Neuron (in vitro differentiated cells): Measurements from ENCODE around the gene ZNF219.

ENCODE experiments used
- H2AFZ ChIP-seq: one replicate; pipeline ENCODE4 v1.6.1; 2013; ENCODE audit warnings: low read depth, mild to moderate bottlenecking, inconsistent platforms, low read length, moderate library complexity
- H3K27me3 ChIP-seq: one replicate; pipeline ENCODE4 v1.6.1; 2013; ENCODE audit warnings: low read length; ENCODE audit not compliant: insufficient read depth
- H3K36me3 ChIP-seq: one replicate; pipeline ENCODE4 v1.6.1; 2013; ENCODE audit warnings: low read length; ENCODE audit not compliant: insufficient read depth
- H3K4me1 ChIP-seq: one replicate; pipeline ENCODE4 v1.6.1; 2013; ENCODE audit warnings: low read length; ENCODE audit not compliant: insufficient read depth
- H3K4me3 ChIP-seq: 2 replicates; pipeline ENCODE4 v1.5.1; 2013; ENCODE audit warnings: mild to moderate bottlenecking, low read length, moderate library complexity
- H3K9me3 ChIP-seq: one replicate; pipeline ENCODE4 v1.6.1; 2013; ENCODE audit warnings: low read length

Gene ZNF219

GRCh38 chr14:21107283-21107800 is 8.9 kb upstream of the ZNF219 start:
- Histone ChIP-seq H3K4me1 (peaks cover 28% of the 10 kb centered on the region), H3K27me3 (no peaks in the 10 kb centered on the region), H3K36me3 (no peaks in the 10 kb centered on the region), H3K4me3 (no peak overlapping the region), H2AFZ (peak overlapping the region; percentile 76), H3K9me3 (no peaks in the 10 kb centered on the region)

DNA sequence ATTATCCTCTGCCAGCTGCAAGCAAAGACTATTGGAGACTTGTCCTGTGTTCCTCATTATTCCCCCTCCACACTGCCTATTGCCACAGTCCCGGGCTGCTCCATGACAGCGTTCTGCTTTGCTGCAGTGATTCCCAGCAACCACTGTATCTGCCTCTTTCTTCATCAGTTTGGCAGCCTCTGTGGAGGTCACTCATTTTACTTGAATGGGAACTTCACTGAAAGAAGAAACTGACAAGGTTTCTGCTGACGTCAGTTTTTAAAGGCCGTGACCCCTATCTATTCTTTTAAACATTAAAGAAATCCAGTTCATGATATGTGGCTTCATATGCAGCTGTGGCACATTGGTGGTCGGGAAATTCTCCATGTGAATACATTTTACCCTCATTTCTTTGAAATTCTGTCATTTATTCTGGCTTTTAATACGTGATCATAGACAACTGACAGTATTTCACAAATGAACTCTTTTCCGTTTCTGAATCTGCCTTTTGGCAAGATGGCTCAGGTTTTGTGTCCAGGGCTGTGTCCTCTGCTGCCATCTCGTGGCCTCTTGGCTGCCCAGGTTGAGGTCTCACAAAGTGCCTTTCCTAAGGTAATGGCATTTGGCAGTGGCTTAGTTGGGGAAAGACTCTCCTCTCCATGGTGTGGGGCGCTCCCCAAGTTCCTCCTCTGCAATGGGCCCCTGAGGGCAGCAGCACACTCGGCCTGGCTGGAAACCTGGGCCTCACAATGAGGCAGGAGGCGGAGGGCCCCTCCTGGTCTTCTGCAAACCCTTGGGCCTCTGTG is 8.2 kb upstream of the ZNF219 start:
- no peaks in the 10 kb centered on the region for H3K36me3 ChIP-seq
- H3K4me3 ChIP-seq: peak overlapping the region; percentile 42
- peaks cover 29% of the 10 kb centered on the region for H3K4me1 ChIP-seq
- H3K27me3 ChIP-seq: no peaks in the 10 kb centered on the region
- no peaks in the 10 kb centered on the region for H3K9me3 ChIP-seq
- peak overlapping the region; percentile 76 for H2AFZ ChIP-seq

- H3K27me3 ChIP-seq: no peaks in the 10 kb centered on the region
- H3K9me3 ChIP-seq: no peaks in the 10 kb centered on the region
- H3K4me1 ChIP-seq: peaks cover 29% of the 10 kb centered on the region
- H3K4me3 ChIP-seq: peak overlapping the region; percentile 42
- H2AFZ ChIP-seq: peak overlapping the region; percentile 76
- no peaks in the 10 kb centered on the region for H3K36me3 ChIP-seq
Measured at GRCh38 chr14:21106176-21106497, 7.7 kb upstream of the ZNF219 start.

GRCh38 chr14:21105095-21105494 is 6.6 kb upstream of the ZNF219 start:
- no peaks in the 10 kb centered on the region for H3K27me3 ChIP-seq
- H3K9me3 ChIP-seq: no peaks in the 10 kb centered on the region
- no peak overlapping the region for H2AFZ ChIP-seq
- H3K4me1 ChIP-seq: peaks cover 29% of the 10 kb centered on the region
- H3K36me3 ChIP-seq: no peaks in the 10 kb centered on the region
- H3K4me3 ChIP-seq: peak overlapping the region; percentile 76

- H2AFZ ChIP-seq: peak overlapping the region; percentile 77
- H3K4me1 ChIP-seq: peaks cover 33% of the 10 kb centered on the region
- no peaks in the 10 kb centered on the region for H3K27me3 ChIP-seq
- H3K9me3 ChIP-seq: no peaks in the 10 kb centered on the region
- peak overlapping the region; percentile 76 for H3K4me3 ChIP-seq
- H3K36me3 ChIP-seq: no peaks in the 10 kb centered on the region
Measured at GRCh38 chr14:21104448-21105060, 6.1 kb upstream of the ZNF219 start.

- H3K36me3 ChIP-seq: no peaks in the 10 kb centered on the region
- H3K4me3 ChIP-seq: peak overlapping the region; percentile 76
- no peaks in the 10 kb centered on the region for H3K9me3 ChIP-seq
- H2AFZ ChIP-seq: peak overlapping the region; percentile 77
- no peaks in the 10 kb centered on the region for H3K27me3 ChIP-seq
- H3K4me1 ChIP-seq: peaks cover 39% of the 10 kb centered on the region
Measured at GRCh38 chr14:21103710-21104447, 5.4 kb upstream of the ZNF219 start.

DNA sequence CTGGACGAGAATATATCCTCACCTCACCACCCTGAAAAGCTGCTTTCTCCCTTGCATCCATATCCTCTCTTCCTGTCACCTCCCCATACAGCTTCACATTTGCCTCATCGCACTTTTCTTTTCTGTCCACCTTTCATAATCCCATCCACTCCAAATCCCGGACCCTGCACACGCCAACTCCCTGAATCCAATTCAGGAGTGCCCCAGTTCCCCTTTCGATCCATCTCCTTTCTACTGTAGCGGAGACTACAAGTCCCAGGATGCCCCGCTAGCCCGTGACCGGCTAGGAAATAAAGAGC is 4.9 kb upstream of the ZNF219 start:
- Histone ChIP-seq H2AFZ (peak overlapping the region; percentile 77), H3K4me1 (peaks cover 40% of the 10 kb centered on the region), H3K4me3 (peak overlapping the region; percentile 76), H3K36me3 (no peaks in the 10 kb centered on the region), H3K27me3 (no peaks in the 10 kb centered on the region), H3K9me3 (no peaks in the 10 kb centered on the region)

GRCh38 chr14:21102521-21103410 is 4.3 kb upstream of the ZNF219 start:
- peaks cover 40% of the 10 kb centered on the region for H3K4me1 ChIP-seq
- H2AFZ ChIP-seq: peak overlapping the region; percentile 77
- H3K9me3 ChIP-seq: no peaks in the 10 kb centered on the region
- H3K36me3 ChIP-seq: no peaks in the 10 kb centered on the region
- H3K4me3 ChIP-seq: peak overlapping the region; percentile 76
- H3K27me3 ChIP-seq: no peaks in the 10 kb centered on the region

- Histone ChIP-seq H3K27me3 (no peaks in the 10 kb centered on the region), H2AFZ (no peak overlapping the region), H3K4me1 (peaks cover 46% of the 10 kb centered on the region), H3K4me3 (no peak overlapping the region), H3K9me3 (no peaks in the 10 kb centered on the region), H3K36me3 (no peaks in the 10 kb centered on the region)
Measured at GRCh38 chr14:21101802-21102413, 3.5 kb upstream of the ZNF219 start.

DNA sequence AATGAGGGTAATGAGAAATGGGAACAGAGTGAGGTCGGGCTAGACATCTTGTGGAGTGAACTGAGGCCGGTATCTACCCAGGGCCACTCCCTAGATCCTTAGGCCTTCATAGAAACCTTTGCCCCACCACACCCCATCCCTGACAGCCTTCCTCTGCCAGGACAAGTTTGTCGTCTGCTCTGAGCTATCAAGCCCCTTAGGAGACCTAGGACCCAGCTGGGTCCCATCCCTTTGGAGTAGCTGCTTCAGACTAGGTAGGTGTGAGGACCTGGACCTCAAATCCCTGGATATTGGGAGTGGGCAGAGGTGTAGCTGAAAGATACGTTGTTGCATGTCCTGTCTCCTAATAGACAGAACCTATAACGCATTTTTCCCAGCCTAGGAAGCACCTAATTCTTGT is 2.5 kb upstream of the ZNF219 start, which contains the start of gene TMEM253:
TSS of gene TMEM253 (plus strand) at position 136 of the 400 bp plus-strand sequence. CDS start 278 bp downstream, outside the sequence.
- Histone ChIP-seq H3K4me3 (no peak within 1 kb of the TSS), H3K36me3 (no peaks in the 10 kb centered on the region), H3K27me3 (no peaks in the 10 kb centered on the region), H3K4me1 (peaks cover 48% of the 10 kb centered on the region), H2AFZ (no peak within 1 kb of the TSS), H3K9me3 (no peaks in the 10 kb centered on the region)

DNA sequence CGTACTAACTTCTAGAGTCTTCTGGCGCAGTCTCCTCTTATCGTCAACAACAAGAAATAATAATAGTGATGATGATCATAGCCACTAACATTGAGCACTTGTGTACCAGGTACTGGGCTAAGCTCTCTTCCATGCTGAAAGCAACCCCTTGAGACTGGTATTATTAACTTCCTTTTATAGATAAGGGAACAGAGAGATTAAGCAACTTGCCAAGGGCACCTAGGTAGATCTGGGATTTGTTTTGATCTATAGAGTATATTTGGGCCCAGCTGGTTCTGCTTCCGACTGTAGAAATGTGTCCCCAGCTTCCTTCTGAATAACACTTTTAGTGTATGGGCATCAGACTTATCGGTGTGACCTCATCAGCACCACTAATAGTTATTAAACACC is 1.1 kb upstream of the ZNF219 start:
- Histone ChIP-seq H3K4me1 (peaks cover 53% of the 10 kb centered on the region), H3K9me3 (no peaks in the 10 kb centered on the region), H2AFZ (no peak overlapping the region), H3K36me3 (no peaks in the 10 kb centered on the region), H3K27me3 (no peaks in the 10 kb centered on the region), H3K4me3 (peak overlapping the region; percentile 83)

DNA sequence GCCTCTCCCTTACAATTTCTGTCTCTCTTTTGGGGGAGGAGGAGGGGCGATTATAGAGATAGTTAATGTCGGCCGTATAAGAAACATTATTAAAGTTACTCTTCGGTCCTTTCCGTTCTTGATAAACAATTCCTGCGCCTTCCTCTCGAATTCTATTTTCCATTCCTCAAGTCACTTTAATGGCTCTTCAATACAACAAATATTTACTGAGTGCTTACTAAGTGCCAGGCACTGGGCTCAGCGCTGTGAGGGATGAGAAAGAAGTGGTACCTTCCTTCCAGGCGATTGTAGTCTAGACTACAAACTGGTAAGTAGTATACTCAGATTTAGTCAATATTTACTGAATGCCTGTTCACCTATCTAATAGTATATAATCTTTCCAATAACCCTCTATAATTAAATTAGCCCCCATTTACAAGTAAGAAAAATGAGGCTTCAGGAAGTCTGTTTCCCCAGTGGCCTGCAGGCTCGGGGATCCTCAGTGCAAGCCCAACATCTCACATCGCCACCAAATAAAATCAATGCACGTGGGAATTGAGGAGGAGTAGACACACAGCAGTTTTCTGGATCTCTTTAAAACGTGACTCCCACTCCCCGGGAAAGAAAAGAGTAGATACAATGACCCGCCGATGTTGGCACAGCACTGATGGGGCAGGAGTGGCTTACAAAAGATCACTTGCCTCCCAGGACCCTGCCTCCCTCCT is 589 bp upstream of the ZNF219 start:
- no peaks in the 10 kb centered on the region for H3K9me3 ChIP-seq
- no peaks in the 10 kb centered on the region for H3K36me3 ChIP-seq
- H3K4me3 ChIP-seq: peak overlapping the region; percentile 83
- no peaks in the 10 kb centered on the region for H3K27me3 ChIP-seq
- peaks cover 52% of the 10 kb centered on the region for H3K4me1 ChIP-seq
- peak overlapping the region; percentile 29 for H2AFZ ChIP-seq
